MM.1S (cell line): ENCODE data around the gene C3orf18.

ENCODE experiments used
- DNase-seq: peaks from one replicate; pipeline ENCODE4 v3.0.0-alpha.2; 2015
- H2AFZ ChIP-seq: fragments of 300-600 bp; sonication (generic); 2 replicates; pipeline ENCODE4 v1.6.0; 2016; ENCODE audit warnings: antibody characterized with exemption, low read length
- H3F3A ChIP-seq: fragments of 300-600 bp; sonication (generic); 2 replicates; pipeline ENCODE4 v1.6.1; 2016; ENCODE audit warnings: mild to moderate bottlenecking, antibody characterized with exemption, low read length, moderate library complexity, mixed read lengths; ENCODE audit not compliant: insufficient read depth
- H3K27ac ChIP-seq: fragments of 300-600 bp; sonication (generic); 2 replicates; pipeline ENCODE4 v1.5.1; 2016; ENCODE audit warnings: mild to moderate bottlenecking, low read length
- H3K27me3 ChIP-seq: fragments of 300-600 bp; sonication (generic); replicated peaks from 2 replicates; pipeline ENCODE4 v1.6.0; 2016; ENCODE audit warnings: low read length; ENCODE audit not compliant: insufficient read depth
- H3K36me3 ChIP-seq: fragments of 300-600 bp; sonication (generic); replicated peaks from 2 replicates; pipeline ENCODE4 v1.6.1; 2016; ENCODE audit warnings: mild to moderate bottlenecking, low read length, mixed read lengths; ENCODE audit not compliant: insufficient read depth
- H3K4me1 ChIP-seq: fragments of 300-600 bp; sonication (generic); 2 replicates; pipeline ENCODE4 v1.6.1; 2016; ENCODE audit warnings: low read length, mixed read lengths
- H3K4me2 ChIP-seq: fragments of 300-600 bp; sonication (generic); 2 replicates; pipeline ENCODE4 v1.6.0; 2016; ENCODE audit warnings: low read depth, low read length
- H3K4me3 ChIP-seq: fragments of 300-600 bp; sonication (generic); 2 replicates; pipeline ENCODE4 v1.5.1; 2016; ENCODE audit warnings: low read length, mixed read lengths
- H3K79me2 ChIP-seq: fragments of 300-600 bp; sonication (generic); 2 replicates; pipeline ENCODE4 v1.6.1; 2016; ENCODE audit warnings: mixed run types, low read length, mixed read lengths
- H3K9ac ChIP-seq: fragments of 300-600 bp; sonication (generic); 2 replicates; pipeline ENCODE4 v1.6.1; 2016; ENCODE audit warnings: low read length, mixed read lengths
- H3K9me2 ChIP-seq: fragments of 300-600 bp; sonication (generic); replicated peaks from 2 replicates; pipeline ENCODE4 v1.6.1; 2016; ENCODE audit warnings: mild to moderate bottlenecking, low read length, mixed read lengths; ENCODE audit not compliant: insufficient read depth
- H3K9me3 ChIP-seq: fragments of 300-600 bp; sonication (generic); replicated peaks from 2 replicates; pipeline ENCODE4 v1.6.1; 2016; ENCODE audit warnings: mild to moderate bottlenecking, low read length, mixed read lengths; ENCODE audit not compliant: insufficient read depth
- H4K20me1 ChIP-seq: fragments of 300-600 bp; sonication (generic); 2 replicates; pipeline ENCODE4 v1.6.1; 2016; ENCODE audit warnings: mild to moderate bottlenecking, low read length, moderate library complexity, mixed read lengths; ENCODE audit not compliant: insufficient read depth
- CTCF ChIP-seq: fragments of 300-600 bp; sonication (generic); IDR thresholded peaks from 2 replicates; pipeline ENCODE4 v1.5.1; 2016; ENCODE audit warnings: antibody characterized with exemption, low read length, mixed read lengths
- EZH2 ChIP-seq: fragments of 300-600 bp; sonication (generic); optimal IDR thresholded peaks from 2 replicates; pipeline ENCODE3; 2017; ENCODE audit warnings: low read depth, mild to moderate bottlenecking, antibody characterized with exemption, low read length, mixed read lengths
- EZH2phosphoT487 ChIP-seq: fragments of 300-600 bp; sonication (generic); IDR thresholded peaks from 2 replicates; pipeline ENCODE4 v1.6.1; 2018; ENCODE audit warnings: antibody characterized with exemption, low read length

The C3orf18 gene

DNA sequence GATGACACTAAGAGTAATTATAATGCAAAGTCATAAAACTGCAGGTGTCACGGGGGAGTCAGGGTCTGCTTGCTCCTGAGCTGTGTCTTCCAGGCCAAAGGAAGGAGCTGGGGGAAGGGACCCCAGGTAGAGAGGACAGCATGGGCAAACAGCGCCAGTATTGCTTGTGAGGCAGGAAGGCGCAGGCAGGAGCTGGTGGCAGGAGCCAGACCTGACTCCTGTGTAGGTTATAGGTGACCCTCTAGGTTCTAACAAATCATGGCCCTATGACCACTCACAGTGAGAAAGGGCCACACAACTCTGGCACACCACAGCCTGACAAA, 42.2 kb upstream of the C3orf18 start:
- no peaks in the 10 kb centered on the region for H3K9me2 ChIP-seq
- no peak overlapping the region for H3K27ac ChIP-seq
- no peaks in the 10 kb centered on the region for H3K79me2 ChIP-seq
- no peak overlapping the region for H3K9ac ChIP-seq
- H3K4me3 ChIP-seq: no peak overlapping the region
- no peaks in the 10 kb centered on the region for H3K27me3 ChIP-seq
- peaks cover 14% of the 10 kb centered on the region; the same call in 1 of the 2 replicates for H3F3A ChIP-seq
- no peak overlapping the region for H3K4me2 ChIP-seq
- H3K4me1 ChIP-seq: peaks cover 25% of the 10 kb centered on the region
- H2AFZ ChIP-seq: no peak overlapping the region
- no peak for DNase-seq
- no peaks in the 10 kb centered on the region for H4K20me1 ChIP-seq
- TF ChIP-seq EZH2phosphoT487 (no peak), CTCF (no peak), EZH2 (no peak)
- H3K36me3 ChIP-seq: no peaks in the 10 kb centered on the region
- no peaks in the 10 kb centered on the region for H3K9me3 ChIP-seq

GRCh38 chr3:50609071-50609762, 41.7 kb upstream of the C3orf18 start:
- no peak for TF ChIP-seq EZH2
- TF ChIP-seq CTCF: no peak
- TF ChIP-seq EZH2phosphoT487: no peak
- H2AFZ ChIP-seq: no peak overlapping the region
- no peak overlapping the region for H3K9ac ChIP-seq
- no peak overlapping the region for H3K4me2 ChIP-seq
- H3K4me3 ChIP-seq: no peak overlapping the region
- H3F3A ChIP-seq: peaks cover 14% of the 10 kb centered on the region; the same call in 1 of the 2 replicates
- H3K4me1 ChIP-seq: peaks cover 27% of the 10 kb centered on the region
- no peaks in the 10 kb centered on the region for H3K79me2 ChIP-seq
- H3K36me3 ChIP-seq: no peaks in the 10 kb centered on the region
- no peak for DNase-seq
- H3K27ac ChIP-seq: no peak overlapping the region
- H3K9me2 ChIP-seq: no peaks in the 10 kb centered on the region
- no peaks in the 10 kb centered on the region for H4K20me1 ChIP-seq
- H3K27me3 ChIP-seq: no peaks in the 10 kb centered on the region
- no peaks in the 10 kb centered on the region for H3K9me3 ChIP-seq

DNA sequence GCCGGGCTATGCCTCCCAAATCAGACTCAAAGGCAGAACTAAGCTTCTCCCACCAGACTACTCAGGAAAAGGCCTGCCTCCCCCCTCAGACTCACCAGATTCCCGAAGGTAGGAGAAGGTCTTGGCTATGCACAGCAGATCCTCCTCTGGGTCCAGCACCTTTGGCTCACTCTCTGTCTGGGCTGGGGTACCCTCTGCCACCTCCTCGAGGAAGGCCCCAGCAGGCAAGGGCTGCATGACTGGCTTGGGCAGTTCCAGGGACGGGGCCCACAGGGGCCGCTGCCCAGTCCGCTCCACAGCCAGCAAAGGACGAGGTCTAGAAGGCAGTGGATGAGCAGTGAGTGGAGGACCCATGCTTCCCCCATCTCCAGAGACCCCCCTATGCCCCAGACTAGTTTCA, 40.7 kb upstream of the C3orf18 start:
- Histone ChIP-seq H3F3A (peaks cover 10% of the 10 kb centered on the region; the same call in 1 of the 2 replicates), H3K9me3 (no peaks in the 10 kb centered on the region), H3K4me1 (peaks cover 22% of the 10 kb centered on the region), H3K79me2 (no peaks in the 10 kb centered on the region), H3K27ac (no peak overlapping the region), H3K9ac (no peak overlapping the region), H3K27me3 (no peaks in the 10 kb centered on the region), H2AFZ (no peak overlapping the region), H4K20me1 (no peaks in the 10 kb centered on the region), H3K4me2 (no peak overlapping the region), H3K36me3 (no peaks in the 10 kb centered on the region), H3K9me2 (no peaks in the 10 kb centered on the region), H3K4me3 (no peak overlapping the region)
- TF ChIP-seq CTCF (no peak), EZH2phosphoT487 (no peak), EZH2 (no peak)
- DNase-seq: no peak
